ENCODE results near the gene TIA1. TPM values are rescaled to one million over a fixed set of nuclear protein-coding genes. Genes with fewer than 3 reads are reported as not detected.
"Not testable (repeated sequence)": the region's sequence is repeated elsewhere in the genome, so short reads cannot be mapped to it uniquely, and the experiment has no call there.

TIA1 gene
- total RNA-seq, 4 donors from 2014 or later, result 37.9 to 52.7 (median 40.4) TPM

DNA sequence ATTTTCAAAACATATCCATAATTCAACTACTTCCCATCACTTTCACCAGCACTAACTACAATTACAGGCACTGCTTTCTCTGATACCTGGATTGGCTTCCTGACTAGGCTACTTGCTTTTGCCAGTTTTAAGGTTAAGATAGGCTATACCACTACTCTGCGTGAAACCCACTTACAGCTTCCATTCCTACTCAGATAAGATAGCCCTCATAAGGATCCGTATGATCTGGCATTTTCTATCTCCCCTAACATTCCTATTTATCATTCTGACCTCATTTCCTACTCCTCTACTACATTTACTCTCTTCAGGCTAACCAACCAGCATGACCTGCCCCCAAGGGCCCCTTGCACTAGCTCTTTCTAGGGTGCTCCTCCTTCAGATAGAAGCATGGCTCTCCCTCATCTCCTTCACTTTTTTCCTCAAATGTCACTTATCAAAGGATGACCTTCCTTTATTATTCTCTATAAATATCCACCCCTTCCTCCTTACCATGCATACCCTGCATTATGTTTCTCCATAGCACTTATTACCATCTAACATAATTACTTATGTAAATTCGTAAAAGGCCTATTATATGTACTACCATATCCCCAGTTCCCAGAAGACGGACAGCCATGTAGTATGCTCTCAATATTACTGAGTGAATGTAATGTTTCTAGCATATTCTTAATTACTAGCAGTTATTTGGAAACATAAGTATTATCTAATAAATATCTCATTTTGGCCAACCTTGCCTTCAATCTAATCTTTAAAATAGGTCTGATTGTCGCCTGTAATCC is 4.4 kb downstream of the TIA1 start:
- no peak for DNase-seq (ENCODE audit: low spot score in 2 of 2)
- 81 to 83% methylated on average over 5 of the region's 5 CpGs for WGBS, 2 donors
- intact Hi-C loops (cut with DNase I; ENCODE audit: low total_unique reads), result no loop called here
- TF ChIP-seq, protein P1, sequence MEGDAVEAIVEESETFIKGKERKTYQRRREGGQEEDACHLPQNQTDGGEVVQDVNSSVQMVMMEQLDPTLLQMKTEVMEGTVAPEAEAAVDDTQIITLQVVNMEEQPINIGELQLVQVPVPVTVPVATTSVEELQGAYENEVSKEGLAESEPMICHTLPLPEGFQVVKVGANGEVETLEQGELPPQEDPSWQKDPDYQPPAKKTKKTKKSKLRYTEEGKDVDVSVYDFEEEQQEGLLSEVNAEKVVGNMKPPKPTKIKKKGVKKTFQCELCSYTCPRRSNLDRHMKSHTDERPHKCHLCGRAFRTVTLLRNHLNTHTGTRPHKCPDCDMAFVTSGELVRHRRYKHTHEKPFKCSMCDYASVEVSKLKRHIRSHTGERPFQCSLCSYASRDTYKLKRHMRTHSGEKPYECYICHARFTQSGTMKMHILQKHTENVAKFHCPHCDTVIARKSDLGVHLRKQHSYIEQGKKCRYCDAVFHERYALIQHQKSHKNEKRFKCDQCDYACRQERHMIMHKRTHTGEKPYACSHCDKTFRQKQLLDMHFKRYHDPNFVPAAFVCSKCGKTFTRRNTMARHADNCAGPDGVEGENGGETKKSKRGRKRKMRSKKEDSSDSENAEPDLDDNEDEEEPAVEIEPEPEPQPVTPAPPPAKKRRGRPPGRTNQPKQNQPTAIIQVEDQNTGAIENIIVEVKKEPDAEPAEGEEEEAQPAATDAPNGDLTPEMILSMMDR (IDR thresholded peaks at IDR 0.05), result no peak
- no peak for TF ChIP-seq POLR2A (IDR thresholded peaks at IDR 0.05)
- H3K4me3 ChIP-seq (ENCODE audit: low read depth, poor library complexity, severe bottlenecking), result no peak overlapping the region

DNA sequence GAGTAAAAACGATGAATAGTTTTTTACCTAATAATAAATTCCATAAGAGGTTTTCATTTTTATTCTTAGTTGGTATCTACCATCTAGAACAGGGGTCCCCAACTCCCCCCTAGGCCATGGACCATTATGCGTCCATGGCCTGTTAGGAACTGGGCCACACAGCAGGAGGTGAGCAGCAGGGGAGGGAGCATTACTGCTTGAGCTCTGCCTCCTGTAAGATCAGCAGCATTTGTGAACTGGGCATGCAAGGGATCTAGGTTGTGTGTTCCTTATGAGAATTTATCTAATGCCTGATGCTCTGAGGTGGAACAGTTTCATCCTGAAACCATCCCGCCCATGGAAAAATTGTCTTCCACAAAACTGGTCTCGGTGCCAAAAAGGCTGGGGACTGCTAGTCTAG is 5.9 kb downstream of the TIA1 start:
- no peak for DNase-seq (ENCODE audit: low spot score in 2 of 2)
- no peak for TF ChIP-seq POLR2A (IDR thresholded peaks at IDR 0.05)
- TF ChIP-seq, protein P1 (IDR thresholded peaks at IDR 0.05), result no peak
- no peak overlapping the region for H3K4me3 ChIP-seq (ENCODE audit: low read depth, poor library complexity, severe bottlenecking)
- intact Hi-C loops (cut with DNase I; ENCODE audit: low total_unique reads), result no loop called here
- WGBS, 2 donors, result 78 to 86% methylated on average over 4 of the region's 4 CpGs

DNA sequence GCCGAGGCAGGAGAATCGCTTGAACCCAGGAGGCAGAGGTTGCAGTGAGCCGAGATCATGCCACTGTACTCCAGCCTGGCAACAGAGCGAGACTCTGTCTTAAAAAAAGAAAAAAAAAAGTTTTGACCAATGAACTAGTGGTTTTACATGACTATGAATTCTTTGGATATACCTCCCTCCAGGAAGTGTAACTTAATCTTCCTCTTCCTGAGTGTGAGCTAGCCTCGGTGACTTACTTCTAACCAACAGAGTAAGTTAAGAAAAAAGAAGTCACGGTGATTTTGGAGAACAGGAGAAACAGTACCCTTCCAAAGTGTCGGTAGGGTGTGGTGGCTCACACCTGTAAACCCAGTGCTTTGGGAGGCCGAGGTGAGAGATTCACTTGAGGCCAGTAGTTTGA is 7.1 kb downstream of the TIA1 start:
- no peak for TF ChIP-seq POLR2A (IDR thresholded peaks at IDR 0.05)
- TF ChIP-seq, protein P1 (IDR thresholded peaks at IDR 0.05), result no peak
- no peak for DNase-seq (ENCODE audit: low spot score in 2 of 2)
- intact Hi-C loops (cut with DNase I; ENCODE audit: low total_unique reads), result no loop called here
- no peak overlapping the region for H3K4me3 ChIP-seq (ENCODE audit: low read depth, poor library complexity, severe bottlenecking)
- WGBS, 2 donors, result 93 to 94% methylated on average over 8 of the region's 8 CpGs

DNA sequence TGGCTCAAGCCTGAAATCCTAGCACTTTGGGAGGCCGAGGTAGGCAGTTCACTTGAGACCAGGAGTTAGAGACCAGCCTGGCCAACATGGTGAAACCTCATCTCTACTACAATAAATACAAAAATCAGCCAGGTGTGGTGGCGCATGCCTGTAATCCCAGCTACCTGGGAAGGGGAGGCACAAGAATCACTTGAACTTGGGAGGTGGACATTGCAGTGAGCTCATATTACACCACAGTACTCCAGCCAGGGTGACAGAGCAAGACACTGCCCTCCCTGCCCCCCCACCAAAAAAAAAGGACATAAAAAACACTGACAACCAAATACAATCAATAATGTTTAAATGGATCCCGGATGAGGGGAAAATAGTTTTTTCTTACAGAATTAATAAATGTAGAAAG is 7.8 kb downstream of the TIA1 start:
- 90 to 93% methylated on average over 3 of the region's 3 CpGs for WGBS, 2 donors
- no peak for DNase-seq (ENCODE audit: low spot score in 2 of 2)
- no peak overlapping the region for H3K4me3 ChIP-seq (ENCODE audit: low read depth, poor library complexity, severe bottlenecking)
- TF ChIP-seq, protein P1 (IDR thresholded peaks at IDR 0.05), result no peak
- intact Hi-C loops (cut with DNase I; ENCODE audit: low total_unique reads), result no loop called here

DNA sequence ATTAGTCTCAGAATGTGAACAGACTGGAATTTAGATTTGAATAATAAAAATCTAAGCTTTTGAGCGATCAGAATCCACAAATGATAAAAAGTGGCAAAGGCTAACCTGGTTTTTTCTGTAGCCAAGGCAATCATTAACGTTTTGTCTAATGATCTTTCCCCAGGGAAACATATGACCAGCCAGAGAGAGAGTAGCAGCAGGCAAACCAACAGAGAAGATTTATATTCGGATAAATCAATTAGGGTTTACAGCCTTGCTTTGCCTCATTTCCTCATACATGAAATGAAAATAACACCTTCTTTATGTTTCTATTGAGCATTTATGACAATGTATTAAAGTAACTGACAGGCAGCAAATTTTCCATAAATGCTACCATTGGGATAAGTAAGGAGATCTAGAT is 14.5 kb downstream of the TIA1 start:
- H3K4me3 ChIP-seq (ENCODE audit: low read depth, poor library complexity, severe bottlenecking), result no peak overlapping the region
- intact Hi-C loops (cut with DNase I; ENCODE audit: low total_unique reads), result no loop called here
- no peak for TF ChIP-seq POLR2A (IDR thresholded peaks at IDR 0.05)
- TF ChIP-seq, protein P1 (IDR thresholded peaks at IDR 0.05), result no peak
- 66% methylated on average over 3 of the region's 3 CpGs for WGBS, 2 donors
- no peak for DNase-seq (ENCODE audit: low spot score in 2 of 2)

DNA sequence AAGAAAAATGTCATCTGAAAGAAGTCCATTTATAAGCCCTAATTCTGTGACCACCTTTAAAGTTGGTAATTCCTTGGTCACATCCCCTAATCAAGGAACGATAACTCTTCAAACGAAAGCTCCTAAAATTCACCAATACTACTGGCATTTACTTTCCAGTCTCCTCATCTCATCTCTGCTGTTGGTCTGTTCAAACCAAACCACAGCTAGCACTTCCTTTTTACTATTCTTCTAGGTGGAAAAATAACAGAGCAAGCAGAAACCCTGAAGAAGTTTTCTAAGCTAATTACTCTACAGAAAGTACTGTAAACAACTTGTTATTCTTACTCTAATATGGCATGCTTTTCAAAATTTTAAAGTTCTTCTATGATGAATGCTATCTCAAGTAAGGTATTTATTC is 21.6 kb downstream of the TIA1 start:
- H3K4me3 ChIP-seq (ENCODE audit: low read depth, poor library complexity, severe bottlenecking), result no peak overlapping the region
- 86 to 90% methylated on average over 2 of the region's 2 CpGs for WGBS, 2 donors
- intact Hi-C loops (cut with DNase I; ENCODE audit: low total_unique reads), result no loop called here
- DNase-seq (ENCODE audit: low spot score in 2 of 2), result no peak
- TF ChIP-seq, protein P1 (IDR thresholded peaks at IDR 0.05), result no peak
- TF ChIP-seq POLR2A (IDR thresholded peaks at IDR 0.05), result no peak

DNA sequence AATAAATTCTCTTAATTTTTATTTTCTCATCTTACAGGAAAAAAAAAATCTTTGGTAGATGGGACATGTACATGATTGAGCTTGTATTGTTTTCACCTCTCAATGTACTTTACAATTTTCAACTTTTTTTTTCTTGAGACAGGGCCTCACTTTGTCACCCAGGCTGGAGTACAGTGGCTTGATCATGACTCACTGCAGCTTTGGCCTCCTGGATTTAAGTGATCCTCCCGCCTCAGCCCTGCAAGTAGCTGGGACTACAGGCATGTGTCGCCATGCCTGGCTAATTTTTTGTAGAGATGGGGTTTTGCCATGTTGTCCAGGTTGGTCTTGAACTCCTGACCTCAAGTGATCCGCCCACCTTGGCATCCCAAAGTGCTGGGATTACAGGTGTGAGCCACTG is 25.1 kb downstream of the TIA1 start:
- H3K4me3 ChIP-seq (ENCODE audit: low read depth, poor library complexity, severe bottlenecking); intact Hi-C loops (cut with DNase I; ENCODE audit: low total_unique reads); DNase-seq (ENCODE audit: low spot score in 2 of 2): not testable (repeated sequence)
- 94 to 98% methylated on average over 3 of the region's 3 CpGs for WGBS, 2 donors
